ENCODE measurements around the gene NR2C2.

- TF ChIP-seq, protein P1, sequence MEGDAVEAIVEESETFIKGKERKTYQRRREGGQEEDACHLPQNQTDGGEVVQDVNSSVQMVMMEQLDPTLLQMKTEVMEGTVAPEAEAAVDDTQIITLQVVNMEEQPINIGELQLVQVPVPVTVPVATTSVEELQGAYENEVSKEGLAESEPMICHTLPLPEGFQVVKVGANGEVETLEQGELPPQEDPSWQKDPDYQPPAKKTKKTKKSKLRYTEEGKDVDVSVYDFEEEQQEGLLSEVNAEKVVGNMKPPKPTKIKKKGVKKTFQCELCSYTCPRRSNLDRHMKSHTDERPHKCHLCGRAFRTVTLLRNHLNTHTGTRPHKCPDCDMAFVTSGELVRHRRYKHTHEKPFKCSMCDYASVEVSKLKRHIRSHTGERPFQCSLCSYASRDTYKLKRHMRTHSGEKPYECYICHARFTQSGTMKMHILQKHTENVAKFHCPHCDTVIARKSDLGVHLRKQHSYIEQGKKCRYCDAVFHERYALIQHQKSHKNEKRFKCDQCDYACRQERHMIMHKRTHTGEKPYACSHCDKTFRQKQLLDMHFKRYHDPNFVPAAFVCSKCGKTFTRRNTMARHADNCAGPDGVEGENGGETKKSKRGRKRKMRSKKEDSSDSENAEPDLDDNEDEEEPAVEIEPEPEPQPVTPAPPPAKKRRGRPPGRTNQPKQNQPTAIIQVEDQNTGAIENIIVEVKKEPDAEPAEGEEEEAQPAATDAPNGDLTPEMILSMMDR (IDR thresholded peaks at IDR 0.05) = peak; percentile 66
- TF ChIP-seq ZFX (IDR thresholded peaks at IDR 0.05; ENCODE audit: borderline replicate concordance) = no peak
These were observed 104.1 kb downstream of the NR2C2 start for GRCh38 chr3:15051531-15051930.
